H1 (cell line): Measurements from ENCODE around the gene RAD51B. TPM values are rescaled to one million over a fixed set of nuclear protein-coding genes. Genes with fewer than 3 reads are reported as not detected.

ENCODE experiments used
- CTCF ChIA-PET: fragments of 300-600 bp; sonication (Branson Sonifier 250); formaldehyde crosslinking; loops from one replicate; lab custom pipeline; 2021; ENCODE audit not compliant: partially characterized antibody; lab: Charles Lee
- POLR2A ChIA-PET: fragments of 300-600 bp; sonication (Branson Sonifier 250); formaldehyde crosslinking; loops from one replicate; lab custom pipeline; 2021; ENCODE audit warnings: inconsistent platforms; ENCODE audit not compliant: partially characterized antibody; lab: Charles Lee
- DNase-seq, 2 experiments: peaks; one replicate each; pipeline versions ENCODE4 v3.0.0 to v3.0.0-alpha.2; 2010 to 2022; ENCODE audit warnings: low spot score in 2 of 2, low read depth in 1 of 2, mixed read lengths in 1 of 2
- FAIRE-seq: peaks from 2 replicates; lab custom pipeline; 2011; peaks lifted over from hg19 to GRCh38; lab: Jason Lieb, UNC
- H2AFZ ChIP-seq: 2 replicates; pipeline ENCODE4 v1.8.1; 2012; ENCODE audit warnings: low read length, inconsistent platforms
- H2AK5ac ChIP-seq: 2 replicates; pipeline ENCODE4 v1.6.1; 2013; ENCODE audit warnings: low read depth, low read length
- H2BK120ac ChIP-seq: replicated peaks from 2 replicates; pipeline ENCODE3; 2013; ENCODE audit warnings: low read depth, low read length, inconsistent platforms
- H2BK12ac ChIP-seq: 2 replicates; pipeline ENCODE4 v1.6.1; 2013; ENCODE audit warnings: low read depth, low read length
- H2BK15ac ChIP-seq: 2 replicates; pipeline ENCODE4 v1.6.1; 2013; ENCODE audit warnings: low read length
- H2BK20ac ChIP-seq: 2 replicates; pipeline ENCODE4 v1.6.1; 2013; ENCODE audit warnings: low read length
- H2BK5ac ChIP-seq: 2 replicates; pipeline ENCODE4 v1.6.1; 2013; ENCODE audit warnings: low read depth, low read length
- H3K14ac ChIP-seq: 2 replicates; pipeline ENCODE4 v1.6.1; 2013; ENCODE audit warnings: inconsistent platforms; ENCODE audit not compliant: insufficient read length
- H3K18ac ChIP-seq: 2 replicates; pipeline ENCODE4 v1.6.1; 2013; ENCODE audit warnings: low read length; ENCODE audit errors: extremely low read depth
- H3K23ac ChIP-seq: 2 replicates; pipeline ENCODE4 v1.6.1; 2013; ENCODE audit warnings: inconsistent platforms; ENCODE audit not compliant: insufficient read length
- H3K23me2 ChIP-seq: 2 replicates; pipeline ENCODE4 v1.6.1; 2013; ENCODE audit warnings: low read depth, low read length
- H3K27ac ChIP-seq: 2 replicates; pipeline ENCODE4 v1.6.1; 2011; ENCODE audit warnings: low read depth, low read length, inconsistent platforms
- H3K27me3 ChIP-seq, 4 experiments: replicated peaks in 1 of 4; 1 replicate in 1 of 4; 2 replicates in 3 of 4; pipeline versions ENCODE4 v1.6.1 to v1.8.1; 2011 to 2013; ENCODE audit warnings: low read length in 3 of 4, mild to moderate bottlenecking in 3 of 4, inconsistent platforms in 2 of 4, mixed read lengths in 2 of 4, moderate library complexity in 1 of 4; ENCODE audit not compliant: control insufficient read depth in 3 of 4, insufficient read depth in 3 of 4; ENCODE audit errors: extremely low read depth in 1 of 4
- H3K36me3 ChIP-seq, 4 experiments: 2 replicates each; pipeline versions ENCODE4 v1.6.1 to v1.8.1; 2011 to 2013; ENCODE audit warnings: mild to moderate bottlenecking in 4 of 4, low read length in 3 of 4, moderate library complexity in 2 of 4, control low read depth in 1 of 4, inconsistent platforms in 1 of 4; ENCODE audit not compliant: insufficient read depth in 4 of 4, control insufficient read depth in 2 of 4
- H3K4ac ChIP-seq: replicated peaks from 2 replicates; pipeline ENCODE3; 2013; ENCODE audit warnings: low read length, low read depth, mixed read lengths, inconsistent platforms; ENCODE audit not compliant: insufficient read length
- H3K4me1 ChIP-seq, 4 experiments: replicated peaks in 1 of 4; 1 replicate in 1 of 4; 2 replicates in 3 of 4; pipeline versions ENCODE4 v1.6.1 to v1.8.1; 2011 to 2013; ENCODE audit warnings: low read length in 3 of 4, inconsistent platforms in 2 of 4, mixed read lengths in 1 of 4; ENCODE audit not compliant: insufficient read depth in 4 of 4, control insufficient read depth in 3 of 4
- H3K4me2 ChIP-seq, 2 experiments: 2 replicates each; pipeline versions ENCODE4 v1.6.1 to v1.8.1; 2011 to 2013; ENCODE audit warnings: low read depth in 2 of 2, low read length in 2 of 2, control low read depth in 1 of 2, inconsistent platforms in 1 of 2, mild to moderate bottlenecking in 1 of 2; ENCODE audit not compliant: insufficient read depth in 1 of 2
- H3K4me3 ChIP-seq, 4 experiments: fragments of 200-600, 300-600 bp in 1 of 4; sonication (generic), shearing (Covaris generic), sonication (Bioruptor Twin) in 1 of 4; 2 replicates each; pipeline versions ENCODE4 v1.5.1 to v1.8.1; 2011 to 2016; ENCODE audit warnings: low read length in 4 of 4, low read depth in 3 of 4, control low read depth in 2 of 4, inconsistent platforms in 2 of 4, mild to moderate bottlenecking in 2 of 4, mixed read lengths in 1 of 4, moderate library complexity in 1 of 4; ENCODE audit not compliant: insufficient read depth in 2 of 4; ENCODE audit errors: extremely low read depth in 1 of 4
- H3K56ac ChIP-seq: replicated peaks from 2 replicates; pipeline ENCODE3; 2013; ENCODE audit warnings: low read depth, mild to moderate bottlenecking, mixed read lengths, low read length, inconsistent platforms; ENCODE audit not compliant: insufficient read length
- H3K79me1 ChIP-seq: 2 replicates; pipeline ENCODE4 v1.6.1; 2013; ENCODE audit warnings: low read depth, low read length, control low read depth
- H3K79me2 ChIP-seq, 2 experiments: 2 replicates each; pipeline versions ENCODE4 v1.6.1 to v1.8.1; 2012 to 2013; ENCODE audit warnings: low read length in 2 of 2, mild to moderate bottlenecking in 2 of 2, inconsistent platforms in 1 of 2; ENCODE audit not compliant: insufficient read depth in 2 of 2, control insufficient read depth in 1 of 2
- H3K9ac ChIP-seq, 4 experiments: replicated peaks in 1 of 4; 1 replicate in 1 of 4; 2 replicates in 3 of 4; pipeline versions ENCODE4 v1.6.1 to v1.8.1; 2011 to 2013; ENCODE audit warnings: low read depth in 3 of 4, low read length in 3 of 4, control low read depth in 2 of 4, mild to moderate bottlenecking in 2 of 4, moderate library complexity in 2 of 4, inconsistent platforms in 1 of 4; ENCODE audit errors: extremely low read depth in 1 of 4
- H3K9me3 ChIP-seq, 2 experiments: 2 replicates each; pipeline versions ENCODE4 v1.6.1 to v1.8.1; 2012 to 2013; ENCODE audit warnings: mild to moderate bottlenecking in 2 of 2, moderate library complexity in 2 of 2, control low read depth in 1 of 2, inconsistent platforms in 1 of 2, low read depth in 1 of 2, low read length in 1 of 2, mixed read lengths in 1 of 2; ENCODE audit not compliant: insufficient read depth in 2 of 2
- H4K20me1 ChIP-seq, 2 experiments: replicated peaks in 1 of 2; 2 replicates each; pipeline versions ENCODE3 to v1.8.1; 2011 to 2013; ENCODE audit warnings: inconsistent platforms in 2 of 2, low read length in 2 of 2, mild to moderate bottlenecking in 1 of 2; ENCODE audit not compliant: insufficient read depth in 2 of 2, control insufficient read depth in 1 of 2
- H4K5ac ChIP-seq: 2 replicates; pipeline ENCODE4 v1.6.1; 2013; ENCODE audit warnings: low read length, low read depth, mixed read lengths, inconsistent platforms; ENCODE audit not compliant: insufficient read length
- H4K8ac ChIP-seq: 2 replicates; pipeline ENCODE4 v1.8.0; 2013; ENCODE audit warnings: mild to moderate bottlenecking, moderate library complexity, low read length, inconsistent platforms; ENCODE audit not compliant: insufficient read depth; ENCODE audit errors: extremely low read depth
- H4K91ac ChIP-seq: replicated peaks from 2 replicates; pipeline ENCODE3; 2013; ENCODE audit warnings: low read length, mixed read lengths, inconsistent platforms; ENCODE audit not compliant: insufficient read length
- CBX5 ChIP-seq: fragments of 300-800, 300-1000 bp; sonication (generic); IDR thresholded peaks from 2 replicates; pipeline ENCODE4 v1.7.1; 2016; ENCODE audit warnings: antibody characterized with exemption, low read length, low read depth
- CEBPB ChIP-seq: IDR thresholded peaks from 2 replicates; pipeline ENCODE4 v1.6.1; 2012; ENCODE audit warnings: low read depth, low read length
- KDM1A ChIP-seq: fragments of 200-600, 300-600 bp; sonication (generic); IDR thresholded peaks from 2 replicates; pipeline ENCODE4 v1.7.1; 2016; ENCODE audit warnings: mild to moderate bottlenecking, low read length, borderline replicate concordance
- MAFK ChIP-seq: IDR thresholded peaks from 2 replicates; pipeline ENCODE4 v1.6.1; 2012; ENCODE audit warnings: low read depth, mild to moderate bottlenecking, improper control_type of control experiment, low read length
- WGBS, 2 experiments: shearing (Covaris generic) in 1 of 2; methylation state at CpG; one replicate each; pipeline versions ENCODE4 v1.1.6 to v1.1.7; 2013 to 2015; ENCODE audit warnings: low lambda C conversion rate in 2 of 2, mixed read lengths in 2 of 2, inconsistent platforms in 1 of 2, low coverage in 1 of 2, missing lambda C conversion rate in 1 of 2; ENCODE audit not compliant: insufficient replicate concordance in 2 of 2, insufficient coverage in 1 of 2, insufficient read length in 1 of 2; ENCODE audit errors: extremely low coverage in 1 of 2, missing lambda C conversion rate in 1 of 2; 5-methylcytosine and 5-hydroxymethylcytosine counted together
- polyA plus RNA-seq, 7 experiments: library from polyadenylated mRNA; depleted of rRNA in 3 of 7; stranded (reverse) in 5 of 7; unstranded in 2 of 7; fragments of >200 nt in 5 of 7; fragments of 200-250 nt in 2 of 7; gene quantifications; 1 replicate in 5 of 7; 2 replicates in 1 of 7; 4 replicates in 1 of 7; pipeline versions ENCODE4 v1.2.1 to v1.2.3, GENCODE V29; 2011 to 2013; ENCODE audit warnings: missing spikeins in 2 of 7, mixed read lengths in 2 of 7
- total RNA-seq: library from RNA; stranded (reverse); fragmentation: NEBNext Ultra II Directional; extraction: Animal tissue kit (Norgen Biotek cat#: 25700); gene quantifications from 2 replicates; pipeline ENCODE4 v1.2.1, GENCODE V29; 2021

RAD51B gene
- total and polyA plus RNA-seq, 2 of the 8 experiments (the other 6 are each of a cell fraction or from before 2014, with no cell fraction given), result 3.9 to 14.9 TPM

- CTCF ChIA-PET, result interaction anchor here (0.7 to 6.3 kb wide), 3 partner anchors 334 to 564 kb away, joined by 3 to 76 read pairs (median 3); no protein-coding TSS in a partner anchor
- no peak overlapping the region for H3K9ac ChIP-seq
- no peak for TF ChIP-seq CEBPB
- no peak for TF ChIP-seq KDM1A
- TF ChIP-seq CBX5, result no peak
- TF ChIP-seq MAFK, result no peak
Measured at GRCh38 chr14:68253160-68253780, 433.7 kb downstream of the RAD51B start.

More at GRCh38 chr14:68253160-68253780, 433.7 kb downstream of the RAD51B start:
- no peak overlapping the region for H2BK120ac ChIP-seq
- WGBS, 2 experiments, result 72% methylated on average over 3 of the region's 3 CpGs; no CpG with 5 or more reads in 1 of the 2 experiments
- no peak overlapping the region for H3K56ac ChIP-seq
- H3K36me3 ChIP-seq, result no peaks in the 10 kb centered on the region
- H4K8ac ChIP-seq, result no peak overlapping the region
- no peak overlapping the region for H3K27ac ChIP-seq
- no peak overlapping the region for H4K5ac ChIP-seq
- H3K79me2 ChIP-seq, result no peaks in the 10 kb centered on the region
- POLR2A ChIA-PET, result no interaction called here
- H3K4me3 ChIP-seq, result no peak overlapping the region
- H2BK5ac ChIP-seq, result no peak overlapping the region
- no peaks in the 10 kb centered on the region for H3K27me3 ChIP-seq
- no peaks in the 10 kb centered on the region for H3K9me3 ChIP-seq
- no peaks in the 10 kb centered on the region for H3K23me2 ChIP-seq
- no peak overlapping the region for H3K4ac ChIP-seq
- no peak overlapping the region for H4K91ac ChIP-seq
- H2BK20ac ChIP-seq, result no peak overlapping the region
- no peak overlapping the region for H2AFZ ChIP-seq
- H3K79me1 ChIP-seq, result no peaks in the 10 kb centered on the region
- H2AK5ac ChIP-seq, result no peak overlapping the region
- no peak overlapping the region for H2BK12ac ChIP-seq
- no peak overlapping the region for H3K14ac ChIP-seq
- no peak overlapping the region for H2BK15ac ChIP-seq
- peaks cover 2 to 19% (median 11%) of the 10 kb centered on the region in 4 experiments; a peak in 5 of 7 replicates for H3K4me1 ChIP-seq
- H4K20me1 ChIP-seq, result no peaks in the 10 kb centered on the region
- FAIRE-seq (peak; percentile 7), DNase-seq (no peak)
- H3K4me2 ChIP-seq, result no peak overlapping the region
- no peak overlapping the region for H3K23ac ChIP-seq
- H3K18ac ChIP-seq, result no peak overlapping the region
